Endothelial cell of umbilical vein (primary cell): Measurements from ENCODE around the gene PACS1.

Experiments used
- CTCF ChIP-seq, 2 donors: IDR thresholded peaks; 1 replicate in 1 of 2; 2 replicates in 1 of 2; pipeline ENCODE4 v1.5.1; 2011; ENCODE audit warnings: low read length in 2 of 2, mild to moderate bottlenecking in 2 of 2, moderate library complexity in 2 of 2, control low read depth in 1 of 2, inconsistent platforms in 1 of 2, low read depth in 1 of 2; ENCODE audit not compliant: insufficient read depth in 1 of 2; ENCODE audit errors: extremely low read depth in 1 of 2
- EZH2 ChIP-seq: IDR thresholded peaks from 2 replicates; pipeline ENCODE4 v1.6.1; 2012; ENCODE audit warnings: borderline replicate concordance, low read depth, mild to moderate bottlenecking, moderate library complexity, low read length, inconsistent platforms; ENCODE audit not compliant: severe bottlenecking
- FOS ChIP-seq: IDR thresholded peaks from 2 replicates; pipeline ENCODE4 v1.6.1; 2011; ENCODE audit warnings: mild to moderate bottlenecking, low read length, moderate library complexity, borderline replicate concordance; ENCODE audit not compliant: insufficient read depth
- JUN ChIP-seq: IDR thresholded peaks from 2 replicates; pipeline ENCODE4 v1.6.1; 2011; ENCODE audit warnings: borderline replicate concordance, low read depth; ENCODE audit not compliant: insufficient read length, insufficient read depth
- MAX ChIP-seq: IDR thresholded peaks from 2 replicates; pipeline ENCODE4 v1.6.1; 2011; ENCODE audit not compliant: insufficient read depth, insufficient read length
- MYC ChIP-seq: IDR thresholded peaks from one replicate; pipeline ENCODE4 v1.6.1; 2011; ENCODE audit warnings: mild to moderate bottlenecking, low read depth, low read length
- POLR2A ChIP-seq: IDR thresholded peaks from 2 replicates; pipeline ENCODE4 v1.6.1; 2012; ENCODE audit warnings: low read depth, mild to moderate bottlenecking, control low read depth, low read length
- POLR2AphosphoS5 ChIP-seq: IDR thresholded peaks from 2 replicates; pipeline ENCODE4 v1.6.1; 2012; ENCODE audit warnings: low read depth, mild to moderate bottlenecking, control low read depth, low read length, moderate library complexity; ENCODE audit not compliant: insufficient read depth

- TF ChIP-seq CTCF (IDR thresholded peaks at IDR 0.05; ENCODE audit: extremely low read depth in 1 of 2, insufficient read depth in 1 of 2, low read depth in 1 of 2, low read length in 2 of 2): no peak
- no peak for TF ChIP-seq POLR2AphosphoS5
- TF ChIP-seq EZH2: no peak
- no peak for TF ChIP-seq POLR2A
- TF ChIP-seq MAX: no peak
- TF ChIP-seq JUN: no peak
- no peak for TF ChIP-seq MYC
- no peak for TF ChIP-seq FOS
Measured at GRCh38 chr11:66232769-66233168, 162.7 kb downstream of the PACS1 start.
